ENCODE data around the gene CTNND2. TPM values are rescaled to one million over a fixed set of nuclear protein-coding genes. Genes with fewer than 3 reads are reported as not detected.
A peak's percentile ranks its signal among the peaks of the same experiment; 100 is the strongest.

CTNND2 gene
- total and polyA plus RNA-seq, 3 donors from 2014 or later, result 9.1 to 17.2 (median 11.3) TPM

- DNase-seq, result no peak
- no peaks in the 10 kb centered on the region for H3K4me1 ChIP-seq
- no peaks in the 10 kb centered on the region for H3K36me3 ChIP-seq (ENCODE audit: low read depth, missing control alignments)
- TF ChIP-seq CTCF (IDR thresholded peaks at IDR 0.05) (no peak), POLR2A (IDR thresholded peaks at IDR 0.05) (no peak)
- WGBS, 2 donors, result 90 to 91% methylated on average over 9 of the region's 9 CpGs
- intact Hi-C loops (cut with DNase I; ENCODE audit: low total_unique reads), result no loop called here
- H3K27ac ChIP-seq, result no peak overlapping the region
- H3K27me3 ChIP-seq, result no peaks in the 10 kb centered on the region
- H3K9me3 ChIP-seq, result no peaks in the 10 kb centered on the region
- H3K4me3 ChIP-seq, result no peak overlapping the region
These were observed 913.6 kb downstream of the CTNND2 start for GRCh38 chr5:10990634-10991033.

- intact Hi-C loops (cut with DNase I; ENCODE audit: low total_unique reads), result no loop called here
- no peaks in the 10 kb centered on the region for H3K27me3 ChIP-seq
- no peak overlapping the region for H3K27ac ChIP-seq
- H3K4me1 ChIP-seq, result no peaks in the 10 kb centered on the region
- TF ChIP-seq POLR2A (IDR thresholded peaks at IDR 0.05), result no peak
- TF ChIP-seq CTCF (IDR thresholded peaks at IDR 0.05), result no peak
- no peaks in the 10 kb centered on the region for H3K36me3 ChIP-seq (ENCODE audit: low read depth, missing control alignments)
- DNase-seq, result no peak
- no peak overlapping the region for H3K4me3 ChIP-seq
- WGBS, 2 donors, result 68 to 75% methylated on average over 6 of the region's 6 CpGs
- no peaks in the 10 kb centered on the region for H3K9me3 ChIP-seq
These were observed 914.5 kb downstream of the CTNND2 start for GRCh38 chr5:10989577-10990263.

GRCh38 chr5:10988622-10989021, 915.6 kb downstream of the CTNND2 start:
- no peaks in the 10 kb centered on the region for H3K36me3 ChIP-seq (ENCODE audit: low read depth, missing control alignments)
- H3K27ac ChIP-seq, result no peak overlapping the region
- no peak overlapping the region for H3K4me3 ChIP-seq
- H3K9me3 ChIP-seq, result no peaks in the 10 kb centered on the region
- TF ChIP-seq POLR2A (IDR thresholded peaks at IDR 0.05) (no peak), CTCF (IDR thresholded peaks at IDR 0.05) (no peak)
- WGBS, 2 donors, result 32 to 57% methylated on average over 2 of the region's 2 CpGs
- intact Hi-C loops (cut with DNase I; ENCODE audit: low total_unique reads), result no loop called here
- DNase-seq, result no peak
- no peaks in the 10 kb centered on the region for H3K27me3 ChIP-seq
- H3K4me1 ChIP-seq, result no peaks in the 10 kb centered on the region

GRCh38 chr5:10987925-10988504, 916.2 kb downstream of the CTNND2 start:
- intact Hi-C loops (cut with DNase I; ENCODE audit: low total_unique reads), result no loop called here
- peak; percentile 82 for DNase-seq
- H3K4me3 ChIP-seq, result no peak overlapping the region
- no peaks in the 10 kb centered on the region for H3K27me3 ChIP-seq
- H3K27ac ChIP-seq, result no peak overlapping the region
- TF ChIP-seq POLR2A (IDR thresholded peaks at IDR 0.05) (no peak), CTCF (IDR thresholded peaks at IDR 0.05) (peak; percentile 14 to 62 (median 24))
- WGBS, 2 donors, result 18 to 32% methylated on average over 9 to 17 of the region's 17 CpGs
- no peaks in the 10 kb centered on the region for H3K36me3 ChIP-seq (ENCODE audit: low read depth, missing control alignments)
- H3K4me1 ChIP-seq, result no peaks in the 10 kb centered on the region
- H3K9me3 ChIP-seq, result no peaks in the 10 kb centered on the region
